Central memory CD8-positive, alpha-beta T cell (primary cell): ENCODE measurements around the gene PEX14.
A peak's percentile ranks its signal among the peaks of the same experiment; 100 is the strongest.

Source experiments
- ATAC-seq: fragments of 150-1000 bp; cut with Tn5 transposase; replicated peaks from 2 replicates; pipeline ENCODE4 v1.10.0; 2022; ENCODE audit warnings: mild to moderate bottlenecking, moderate FRiP score, moderate number of reproducible peaks; ENCODE audit not compliant: poor library complexity, severe bottlenecking; ENCODE audit errors: extremely low read depth
- DNase-seq, 2 donors: peaks; one replicate each; pipeline ENCODE4 v3.0.0; 2021; ENCODE audit warnings: low spot score in 2 of 2
- H3K27ac Mint-ChIP-seq: one replicate; pipeline ENCODE4 v1.8.0; 2022; ENCODE audit warnings: low read depth, mild to moderate bottlenecking, moderate library complexity, mixed read lengths
- H3K27me3 Mint-ChIP-seq: one replicate; pipeline ENCODE4 v1.8.0; 2022; ENCODE audit warnings: mixed read lengths
- H3K36me3 Mint-ChIP-seq: one replicate; pipeline ENCODE4 v1.8.0; 2022; ENCODE audit warnings: mild to moderate bottlenecking, moderate library complexity, mixed read lengths; ENCODE audit not compliant: insufficient read depth
- H3K4me1 Mint-ChIP-seq: one replicate; pipeline ENCODE4 v1.8.0; 2022; ENCODE audit warnings: mixed read lengths
- H3K4me3 Mint-ChIP-seq: one replicate; pipeline ENCODE4 v1.8.0; 2022; ENCODE audit warnings: mild to moderate bottlenecking, moderate library complexity, mixed read lengths
- H3K9me3 Mint-ChIP-seq: one replicate; pipeline ENCODE4 v1.8.0; 2022; ENCODE audit warnings: mixed read lengths

PEX14 gene

GRCh38 chr1:10667861-10668761 is 193.4 kb downstream of the PEX14 start:
- no peak for DNase-seq
- Mint-ChIP-seq H3K27me3 (no peaks in the 10 kb centered on the region), H3K36me3 (peaks cover 21% of the 10 kb centered on the region), H3K9me3 (no peaks in the 10 kb centered on the region), H3K27ac (no peak overlapping the region), H3K4me1 (peaks cover 6% of the 10 kb centered on the region), H3K4me3 (no peak overlapping the region)
- no peak for ATAC-seq

GRCh38 chr1:10669570-10669969 is 194.8 kb downstream of the PEX14 start:
- no peak for DNase-seq

GRCh38 chr1:10670190-10670589 is 195.4 kb downstream of the PEX14 start:
- Mint-ChIP-seq H3K36me3 (peaks cover 22% of the 10 kb centered on the region), H3K9me3 (no peaks in the 10 kb centered on the region), H3K27ac (peak overlapping the region; percentile 35), H3K27me3 (no peaks in the 10 kb centered on the region), H3K4me3 (no peak overlapping the region), H3K4me1 (peaks cover 6% of the 10 kb centered on the region)
- no peak for DNase-seq
- ATAC-seq, result no peak

More at GRCh38 chr1:10669570-10669969, 194.8 kb downstream of the PEX14 start:
- no peak overlapping the region for H3K27ac Mint-ChIP-seq
- H3K4me3 Mint-ChIP-seq, result no peak overlapping the region
- H3K36me3 Mint-ChIP-seq, result peaks cover 23% of the 10 kb centered on the region
- peaks cover 6% of the 10 kb centered on the region for H3K4me1 Mint-ChIP-seq
- H3K9me3 Mint-ChIP-seq, result no peaks in the 10 kb centered on the region
- H3K27me3 Mint-ChIP-seq, result no peaks in the 10 kb centered on the region
- ATAC-seq, result no peak

- H3K4me3 Mint-ChIP-seq, result no peak overlapping the region
- no peak for ATAC-seq
- no peaks in the 10 kb centered on the region for H3K27me3 Mint-ChIP-seq
- peak overlapping the region; percentile 35 for H3K27ac Mint-ChIP-seq
- no peak for DNase-seq
- H3K9me3 Mint-ChIP-seq, result no peaks in the 10 kb centered on the region
- H3K4me1 Mint-ChIP-seq, result peaks cover 8% of the 10 kb centered on the region
- peaks cover 23% of the 10 kb centered on the region for H3K36me3 Mint-ChIP-seq
Measured at GRCh38 chr1:10671090-10671489, 196.3 kb downstream of the PEX14 start.

GRCh38 chr1:10671622-10672342 is 197.0 kb downstream of the PEX14 start:
- ATAC-seq, result no peak
- peak overlapping the region; percentile 35 for H3K27ac Mint-ChIP-seq
- H3K27me3 Mint-ChIP-seq, result no peaks in the 10 kb centered on the region

GRCh38 chr1:10672343-10673050 is 197.7 kb downstream of the PEX14 start:
- H3K27ac Mint-ChIP-seq, result no peak overlapping the region
- peaks cover 20% of the 10 kb centered on the region for H3K4me1 Mint-ChIP-seq
- H3K36me3 Mint-ChIP-seq, result peaks cover 22% of the 10 kb centered on the region
- ATAC-seq (no peak), DNase-seq (no peak)
- no peaks in the 10 kb centered on the region for H3K27me3 Mint-ChIP-seq
- H3K4me3 Mint-ChIP-seq, result no peak overlapping the region
- H3K9me3 Mint-ChIP-seq, result no peaks in the 10 kb centered on the region

More at GRCh38 chr1:10671622-10672342, 197.0 kb downstream of the PEX14 start:
- H3K9me3 Mint-ChIP-seq, result no peaks in the 10 kb centered on the region
- H3K36me3 Mint-ChIP-seq, result peaks cover 23% of the 10 kb centered on the region
- DNase-seq, result no peak
- H3K4me1 Mint-ChIP-seq, result peaks cover 14% of the 10 kb centered on the region
- H3K4me3 Mint-ChIP-seq, result no peak overlapping the region

- no peak for DNase-seq
- Mint-ChIP-seq H3K27me3 (no peaks in the 10 kb centered on the region), H3K27ac (no peak overlapping the region), H3K9me3 (no peaks in the 10 kb centered on the region), H3K4me3 (no peak overlapping the region), H3K36me3 (peaks cover 26% of the 10 kb centered on the region), H3K4me1 (peaks cover 20% of the 10 kb centered on the region)
- ATAC-seq, result no peak
Measured at GRCh38 chr1:10673109-10673711, 198.5 kb downstream of the PEX14 start.

- Mint-ChIP-seq H3K4me1 (peaks cover 20% of the 10 kb centered on the region), H3K9me3 (no peaks in the 10 kb centered on the region), H3K27ac (no peak overlapping the region), H3K36me3 (peaks cover 30% of the 10 kb centered on the region), H3K4me3 (no peak overlapping the region), H3K27me3 (no peaks in the 10 kb centered on the region)
- no peak for DNase-seq
- no peak for ATAC-seq
Measured at GRCh38 chr1:10674222-10674621, 199.5 kb downstream of the PEX14 start.

GRCh38 chr1:10674700-10675609 is 200.2 kb downstream of the PEX14 start:
- ATAC-seq (no peak), DNase-seq (no peak)
- Mint-ChIP-seq H3K36me3 (peaks cover 30% of the 10 kb centered on the region), H3K9me3 (no peaks in the 10 kb centered on the region), H3K4me1 (peaks cover 27% of the 10 kb centered on the region), H3K27ac (no peak overlapping the region), H3K27me3 (no peaks in the 10 kb centered on the region), H3K4me3 (no peak overlapping the region)

GRCh38 chr1:10675813-10676212 is 201.1 kb downstream of the PEX14 start:
- DNase-seq (no peak), ATAC-seq (no peak)
- Mint-ChIP-seq H3K4me1 (peaks cover 28% of the 10 kb centered on the region), H3K4me3 (no peak overlapping the region), H3K27ac (peak overlapping the region; percentile 93), H3K9me3 (no peaks in the 10 kb centered on the region), H3K27me3 (no peaks in the 10 kb centered on the region), H3K36me3 (peaks cover 25% of the 10 kb centered on the region)

GRCh38 chr1:10676963-10677362 is 202.2 kb downstream of the PEX14 start:
- H3K36me3 Mint-ChIP-seq, result peaks cover 26% of the 10 kb centered on the region
- H3K9me3 Mint-ChIP-seq, result no peaks in the 10 kb centered on the region
- peaks cover 39% of the 10 kb centered on the region for H3K4me1 Mint-ChIP-seq
- peak overlapping the region; percentile 93 for H3K27ac Mint-ChIP-seq
- ATAC-seq, result no peak
- no peak for DNase-seq
- H3K27me3 Mint-ChIP-seq, result no peaks in the 10 kb centered on the region
- no peak overlapping the region for H3K4me3 Mint-ChIP-seq
